HG03432 (cell line): ENCODE measurements around the gene GOLGA6C.
"Not testable (repeated sequence)": the region's sequence is repeated elsewhere in the genome, so short reads cannot be mapped to it uniquely, and the experiment has no call there.

Experiments
- ATAC-seq: cut with Tn5 transposase; IDR thresholded peaks from one replicate; pipeline ENCODE4 v1.9.1; 2021; ENCODE audit warnings: mild to moderate bottlenecking, moderate library complexity; ENCODE audit not compliant: unreplicated experiment

GOLGA6C gene

GRCh38 chr15:75258034-75258433 lies at the start of gene GOLGA6C:
TSS of gene GOLGA6C (plus strand) at chr15:75258334. CDS start at chr15:75258599, 265 bp downstream.
- not testable (repeated sequence) for ATAC-seq

GRCh38 chr15:75208501-75209288 lies 49.4 kb upstream of the GOLGA6C start:
- ATAC-seq = no peak

GRCh38 chr15:75209289-75209676 lies 48.9 kb upstream of the GOLGA6C start:
- no peak for ATAC-seq

GRCh38 chr15:75210811-75211230 lies 47.3 kb upstream of the GOLGA6C start:
- ATAC-seq = no peak

GRCh38 chr15:75211436-75212199 lies 46.5 kb upstream of the GOLGA6C start:
- ATAC-seq = no peak

GRCh38 chr15:75212200-75212858 lies 45.8 kb upstream of the GOLGA6C start:
- no peak for ATAC-seq

GRCh38 chr15:75213212-75213767 lies 44.8 kb upstream of the GOLGA6C start:
- ATAC-seq = no peak

- ATAC-seq = no peak
Measured at GRCh38 chr15:75213768-75214221, 44.3 kb upstream of the GOLGA6C start.

- no peak for ATAC-seq
Measured at GRCh38 chr15:75214293-75215096, 43.6 kb upstream of the GOLGA6C start.

- no peak for ATAC-seq
Measured at GRCh38 chr15:75215107-75216004, 42.8 kb upstream of the GOLGA6C start.

- no peak for ATAC-seq
Measured at GRCh38 chr15:75217012-75217411, 41.1 kb upstream of the GOLGA6C start.

- not testable (repeated sequence) for ATAC-seq
Measured at GRCh38 chr15:75217574-75217973, 40.6 kb upstream of the GOLGA6C start.

- ATAC-seq = not testable (repeated sequence)
Measured at GRCh38 chr15:75219507-75219929, 38.6 kb upstream of the GOLGA6C start.

- no peak for ATAC-seq
Measured at GRCh38 chr15:75223688-75224087, 34.4 kb upstream of the GOLGA6C start.

GRCh38 chr15:75224281-75224680 lies 33.9 kb upstream of the GOLGA6C start:
- no peak for ATAC-seq

GRCh38 chr15:75225102-75225836 lies 32.9 kb upstream of the GOLGA6C start:
- ATAC-seq = not testable (repeated sequence)

- ATAC-seq = no peak
Measured at GRCh38 chr15:75225951-75226732, 32.0 kb upstream of the GOLGA6C start.

- not testable (repeated sequence) for ATAC-seq
Measured at GRCh38 chr15:75227112-75227511, 31.0 kb upstream of the GOLGA6C start.
